AG04450 (cell line): ENCODE results near the gene SEMA4D. TPM values are rescaled to one million over a fixed set of nuclear protein-coding genes. Genes with fewer than 3 reads are reported as not detected.

ENCODE experiments used
- CTCF ChIA-PET: fragments of 300-600, 350-600 bp; formaldehyde crosslinking; extraction: SDS; loops from one replicate; lab custom pipeline; 2022; ENCODE audit warnings: antibody characterized with exemption, inconsistent platforms; lab: Charles Lee
- POLR2A ChIA-PET: fragments of 350-600 bp; formaldehyde crosslinking; extraction: SDS; loops from one replicate; lab custom pipeline; 2021; ENCODE audit warnings: antibody characterized with exemption, inconsistent platforms; lab: Yijun Ruan, JAX
- DNase-seq: peaks from one replicate; pipeline ENCODE4 v3.0.0-alpha.2; 2011; ENCODE audit warnings: low read depth, low spot score
- H3K27ac ChIP-seq: one replicate; pipeline ENCODE4 v1.5.1; 2012; ENCODE audit warnings: low read depth, low read length, control low read depth
- H3K27me3 ChIP-seq: one replicate; pipeline ENCODE4 v1.6.0; 2012; ENCODE audit warnings: low read length; ENCODE audit not compliant: control insufficient read depth, insufficient read depth
- H3K4me3 ChIP-seq: 2 replicates; pipeline ENCODE4 v1.5.1; 2011; ENCODE audit warnings: mild to moderate bottlenecking, low read depth, low read length, control low read depth
- H3K9me3 ChIP-seq: 2 replicates; pipeline ENCODE4 v1.5.1; 2012; ENCODE audit warnings: low read length; ENCODE audit not compliant: control insufficient read depth, insufficient read depth
- polyA plus RNA-seq: library from polyadenylated mRNA; depleted of rRNA; stranded (reverse); fragments of >200 nt; gene quantifications from 2 replicates; pipeline ENCODE4 v1.2.3, GENCODE V29; 2011
- TF ChIP-seq, protein P1 (sequence below): IDR thresholded peaks from 2 replicates; pipeline ENCODE4 v1.5.1; 2011; ENCODE audit warnings: low read depth, low read length, control low read depth, inconsistent platforms

The SEMA4D gene
- polyA plus RNA-seq, 1 experiment, result 2.8 TPM

DNA sequence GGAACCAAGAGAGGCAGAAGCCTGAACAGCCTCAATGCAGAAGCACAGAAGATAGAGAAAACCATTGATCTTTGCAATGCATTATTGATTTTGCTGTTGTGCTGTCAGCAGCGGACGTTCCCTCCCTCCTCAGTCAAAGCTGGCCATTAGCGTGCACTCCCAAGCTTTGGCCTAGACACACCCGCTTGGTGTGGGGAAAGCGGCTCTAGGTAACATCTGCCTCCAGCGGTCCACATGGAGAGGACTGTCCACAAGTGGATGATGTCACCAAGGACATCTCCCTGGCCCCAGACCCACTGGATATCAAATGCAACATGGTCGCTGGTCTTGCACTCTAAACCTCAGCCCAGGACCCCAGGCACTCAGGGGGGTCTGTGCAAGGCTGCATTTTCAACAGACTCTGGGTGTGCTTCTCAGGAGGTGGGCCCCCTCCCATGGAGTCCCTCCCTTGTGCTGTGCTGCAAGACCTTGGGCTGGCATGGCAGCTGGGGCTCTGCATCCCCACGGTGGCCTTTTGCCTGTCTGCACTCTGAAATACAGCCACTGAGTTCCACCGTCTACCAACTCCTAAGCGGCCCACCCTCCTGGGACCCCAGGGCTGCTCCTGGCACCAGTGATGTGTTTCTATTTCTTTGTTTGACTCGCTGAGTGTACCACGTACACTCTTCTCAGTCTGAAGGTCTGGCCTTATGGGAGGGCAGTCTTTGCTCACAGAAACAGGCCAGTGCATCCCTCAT, 1.9 kb downstream of the SEMA4D start:
- Histone ChIP-seq H3K9me3 (no peaks in the 10 kb centered on the region), H3K27ac (no peak overlapping the region), H3K4me3 (peak overlapping the region; percentile 58), H3K27me3 (peaks cover 16% of the 10 kb centered on the region)
- DNase-seq, result no peak
- ChIA-PET CTCF (no interaction called here), POLR2A (no interaction called here)
- TF ChIP-seq, protein P1, sequence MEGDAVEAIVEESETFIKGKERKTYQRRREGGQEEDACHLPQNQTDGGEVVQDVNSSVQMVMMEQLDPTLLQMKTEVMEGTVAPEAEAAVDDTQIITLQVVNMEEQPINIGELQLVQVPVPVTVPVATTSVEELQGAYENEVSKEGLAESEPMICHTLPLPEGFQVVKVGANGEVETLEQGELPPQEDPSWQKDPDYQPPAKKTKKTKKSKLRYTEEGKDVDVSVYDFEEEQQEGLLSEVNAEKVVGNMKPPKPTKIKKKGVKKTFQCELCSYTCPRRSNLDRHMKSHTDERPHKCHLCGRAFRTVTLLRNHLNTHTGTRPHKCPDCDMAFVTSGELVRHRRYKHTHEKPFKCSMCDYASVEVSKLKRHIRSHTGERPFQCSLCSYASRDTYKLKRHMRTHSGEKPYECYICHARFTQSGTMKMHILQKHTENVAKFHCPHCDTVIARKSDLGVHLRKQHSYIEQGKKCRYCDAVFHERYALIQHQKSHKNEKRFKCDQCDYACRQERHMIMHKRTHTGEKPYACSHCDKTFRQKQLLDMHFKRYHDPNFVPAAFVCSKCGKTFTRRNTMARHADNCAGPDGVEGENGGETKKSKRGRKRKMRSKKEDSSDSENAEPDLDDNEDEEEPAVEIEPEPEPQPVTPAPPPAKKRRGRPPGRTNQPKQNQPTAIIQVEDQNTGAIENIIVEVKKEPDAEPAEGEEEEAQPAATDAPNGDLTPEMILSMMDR, result no peak

DNA sequence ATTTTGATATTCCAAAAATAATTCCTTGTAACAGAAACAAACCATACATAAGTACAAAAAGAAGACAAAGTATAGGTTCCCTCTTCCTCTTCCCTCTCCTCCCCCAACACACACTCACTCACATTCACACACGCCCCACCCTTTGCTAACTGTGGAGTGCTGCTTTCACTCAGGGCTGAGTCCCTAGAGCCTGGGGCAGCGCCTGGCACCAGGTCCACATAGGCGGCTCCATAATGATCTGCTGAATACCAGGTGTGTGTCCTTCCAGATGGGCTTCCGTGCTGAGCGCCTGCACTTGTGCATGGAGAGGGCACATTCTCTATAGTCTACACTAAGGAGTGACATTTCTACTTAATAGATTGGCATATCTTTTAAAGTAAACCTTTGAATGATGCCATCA, 3.7 kb downstream of the SEMA4D start:
- TF ChIP-seq, protein P1, result no peak
- CTCF ChIA-PET, result no interaction called here
- POLR2A ChIA-PET, result no interaction called here
- Histone ChIP-seq H3K9me3 (no peaks in the 10 kb centered on the region), H3K4me3 (no peak overlapping the region), H3K27me3 (peaks cover 16% of the 10 kb centered on the region), H3K27ac (no peak overlapping the region)
- no peak for DNase-seq

DNA sequence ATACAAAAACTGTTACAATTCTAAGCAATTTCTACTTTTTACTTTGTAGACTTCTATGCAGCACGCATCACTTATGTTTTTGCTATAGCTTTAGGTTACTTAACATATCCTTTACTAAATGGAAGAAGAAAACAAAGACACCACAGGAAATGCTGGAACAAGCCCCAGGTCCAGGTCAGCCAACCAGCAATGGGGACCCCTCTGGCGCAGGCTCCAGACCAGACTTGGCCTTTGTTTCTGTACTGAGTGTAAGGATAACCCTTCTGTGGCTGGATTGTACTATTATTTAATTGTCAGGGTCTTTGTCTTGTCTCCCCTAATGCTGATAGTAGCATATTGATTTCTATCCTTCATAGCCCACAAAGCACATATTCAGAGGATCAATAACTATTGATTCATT, 4.2 kb downstream of the SEMA4D start:
- CTCF ChIA-PET, result no interaction called here
- Histone ChIP-seq H3K4me3 (no peak overlapping the region), H3K27me3 (peaks cover 16% of the 10 kb centered on the region), H3K9me3 (no peaks in the 10 kb centered on the region), H3K27ac (no peak overlapping the region)
- TF ChIP-seq, protein P1, result no peak
- POLR2A ChIA-PET, result no interaction called here
- DNase-seq, result no peak

DNA sequence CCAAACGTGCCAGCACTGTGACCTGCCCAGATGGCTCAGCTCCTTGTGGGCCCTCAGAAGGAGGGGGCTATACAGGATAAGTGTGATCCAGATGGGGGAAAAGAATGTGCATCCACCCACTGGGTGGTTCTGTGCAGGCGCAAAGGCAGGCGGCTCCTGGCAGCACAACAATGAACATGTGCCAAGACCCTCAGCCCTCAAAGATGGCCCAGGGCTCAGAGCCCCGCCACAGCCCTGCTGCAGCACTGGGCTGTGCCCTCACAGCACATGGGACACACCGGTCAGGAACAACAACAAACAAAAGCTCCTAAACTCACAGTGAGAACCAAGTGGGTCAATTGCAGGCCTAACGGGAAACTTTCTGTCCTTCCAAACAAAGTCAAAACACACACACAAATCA, 4.7 kb downstream of the SEMA4D start:
- POLR2A ChIA-PET, result no interaction called here
- TF ChIP-seq, protein P1, result no peak
- DNase-seq, result no peak
- Histone ChIP-seq H3K9me3 (no peaks in the 10 kb centered on the region), H3K4me3 (no peak overlapping the region), H3K27ac (no peak overlapping the region), H3K27me3 (peaks cover 16% of the 10 kb centered on the region)
- CTCF ChIA-PET, result no interaction called here

DNA sequence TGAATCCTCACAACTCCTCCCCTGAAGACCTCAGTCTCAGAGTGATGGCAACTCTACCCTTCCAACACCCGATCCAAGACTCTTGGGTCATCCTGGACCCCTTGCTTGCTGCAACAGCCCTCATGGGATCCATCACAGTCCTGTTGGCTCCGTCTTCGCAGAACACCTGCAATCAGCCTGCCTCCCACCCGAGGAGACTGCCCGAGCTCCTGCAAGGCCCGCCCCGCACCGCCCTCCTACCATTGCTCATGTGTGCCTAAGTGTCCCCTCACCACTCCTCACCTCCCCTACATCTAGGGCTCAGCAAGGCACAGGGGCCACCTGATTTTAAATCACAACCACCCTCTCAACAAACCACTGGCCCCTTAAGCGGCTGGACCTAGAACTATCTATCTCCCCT, 5.3 kb downstream of the SEMA4D start:
- TF ChIP-seq, protein P1, result no peak
- ChIA-PET POLR2A (no interaction called here), CTCF (no interaction called here)
- Histone ChIP-seq H3K4me3 (no peak overlapping the region), H3K27ac (no peak overlapping the region), H3K27me3 (peaks cover 16% of the 10 kb centered on the region), H3K9me3 (no peaks in the 10 kb centered on the region)
- DNase-seq, result no peak
